HG02623 (cell line): Measurements from ENCODE around the gene ITGAX.

Source experiments
- ATAC-seq: cut with Tn5 transposase; IDR thresholded peaks from one replicate; pipeline ENCODE4 v1.9.1; 2021; ENCODE audit warnings: moderate library complexity; ENCODE audit not compliant: unreplicated experiment

The ITGAX gene

GRCh38 chr16:31430380-31431052 is 75.5 kb downstream of the ITGAX start:
- no peak for ATAC-seq
